Measurements from ENCODE around the gene N4BP2L2. TPM values are rescaled to one million over a fixed set of nuclear protein-coding genes. Genes with fewer than 3 reads are reported as not detected.

N4BP2L2 gene
- polyA plus RNA-seq, 1 donor (not counting 4 experiments of a cell fraction or from before 2014, with no cell fraction given) = 75.4 TPM

- Histone ChIP-seq H3K4me2 (ENCODE audit: control insufficient read depth, extremely low read depth, insufficient read depth, low read depth, low read length) (peak overlapping the region; percentile 76), H3K9me1 (ENCODE audit: control insufficient read depth, extremely low read depth, insufficient read depth, low read length) (no peaks in the 10 kb centered on the region), H3K27ac (ENCODE audit: control insufficient read depth, insufficient read depth, low read length) (no peak overlapping the region), H3K4me3 (ENCODE audit: control insufficient read depth in 2 of 3, extremely low read depth in 1 of 3, insufficient read depth in 2 of 3, low read depth in 1 of 3, low read length in 3 of 3) (peak overlapping the region in 1 of 3 experiments; percentile 56), H3K9ac (ENCODE audit: control insufficient read depth, extremely low read depth, insufficient read depth, low read length) (no peak overlapping the region), H3K9me3 (ENCODE audit: control insufficient read depth, low read depth, low read length) (no peaks in the 10 kb centered on the region), H3K79me2 (ENCODE audit: control insufficient read depth, insufficient read depth, low read length) (no peaks in the 10 kb centered on the region), H2AFZ (ENCODE audit: control insufficient read depth, low read length) (peak overlapping the region; percentile 10), H3K27me3 (ENCODE audit: control insufficient read depth, extremely low read depth, insufficient read depth, low read length) (no peaks in the 10 kb centered on the region), H3K4me1 (ENCODE audit: control insufficient read depth, extremely low read depth, insufficient read depth, low read length) (peaks cover 25% of the 10 kb centered on the region), H4K20me1 (ENCODE audit: control insufficient read depth, extremely low read depth, insufficient read depth, low read length) (no peaks in the 10 kb centered on the region), H3K36me3 (ENCODE audit: control insufficient read depth in 2 of 2, extremely low read depth in 1 of 2, insufficient read depth in 2 of 2, low read length in 2 of 2) (peaks cover 3 to 10% of the 10 kb centered on the region in 2 experiments)
- DNase-seq (ENCODE audit: low read depth, low spot score) = no peak
- TF ChIP-seq EZH2 (IDR thresholded peaks at IDR 0.05; ENCODE audit: low read length) (no peak), CTCF (optimal IDR thresholded peaks at IDR 0.05 in 1 of 3, IDR thresholded peaks at IDR 0.05 in 1 of 3, conservative IDR thresholded peaks at IDR 0.05 in 1 of 3; ENCODE audit: extremely low read depth in 1 of 3, insufficient read depth in 2 of 3, low read length in 3 of 3) (no peak)
- dilution Hi-C loops (cut with MboI; ENCODE audit: extremely low pct_ligation_motif_present, low sequenced_read_pairs) = no loop called here
- no peak for FAIRE-seq
Measured at GRCh38 chr13:32428581-32429432, 109.8 kb downstream of the N4BP2L2 start.

GRCh38 chr13:32427852-32428580, 110.6 kb downstream of the N4BP2L2 start, which contains the start of gene N4BP2L1:
Gene N4BP2L1, minus strand, starts transcription at chr13:32428130. Its CDS starts 48 bp downstream, at chr13:32428082.
- H3K27ac ChIP-seq (ENCODE audit: control insufficient read depth, insufficient read depth, low read length) = no peak within 1 kb of the TSS
- no peak for TF ChIP-seq EZH2 (IDR thresholded peaks at IDR 0.05; ENCODE audit: low read length)
- no peak for TF ChIP-seq CTCF (optimal IDR thresholded peaks at IDR 0.05 in 1 of 3, IDR thresholded peaks at IDR 0.05 in 1 of 3, conservative IDR thresholded peaks at IDR 0.05 in 1 of 3; ENCODE audit: extremely low read depth in 1 of 3, insufficient read depth in 2 of 3, low read length in 3 of 3)
- H3K9me1 ChIP-seq (ENCODE audit: control insufficient read depth, extremely low read depth, insufficient read depth, low read length) = no peaks in the 10 kb centered on the region
- H4K20me1 ChIP-seq (ENCODE audit: control insufficient read depth, extremely low read depth, insufficient read depth, low read length) = no peaks in the 10 kb centered on the region
- no peaks in the 10 kb centered on the region for H3K27me3 ChIP-seq (ENCODE audit: control insufficient read depth, extremely low read depth, insufficient read depth, low read length)
- no peaks in the 10 kb centered on the region for H3K9me3 ChIP-seq (ENCODE audit: control insufficient read depth, low read depth, low read length)
- no peaks in the 10 kb centered on the region for H3K79me2 ChIP-seq (ENCODE audit: control insufficient read depth, insufficient read depth, low read length)
- H3K9ac ChIP-seq (ENCODE audit: control insufficient read depth, extremely low read depth, insufficient read depth, low read length) = peak within 1 kb of the TSS; percentile 56
- H3K36me3 ChIP-seq (ENCODE audit: control insufficient read depth in 2 of 2, extremely low read depth in 1 of 2, insufficient read depth in 2 of 2, low read length in 2 of 2) = peaks cover 3 to 10% of the 10 kb centered on the region in 2 experiments
- no peak for DNase-seq (ENCODE audit: low read depth, low spot score)
- H3K4me3 ChIP-seq (ENCODE audit: control insufficient read depth in 2 of 3, extremely low read depth in 1 of 3, insufficient read depth in 2 of 3, low read depth in 1 of 3, low read length in 3 of 3) = peak within 1 kb of the TSS; percentile 29 to 63 (median 56)
- FAIRE-seq = no peak
- dilution Hi-C loops (cut with MboI; ENCODE audit: extremely low pct_ligation_motif_present, low sequenced_read_pairs) = no loop called here
- peak within 1 kb of the TSS; percentile 76 for H3K4me2 ChIP-seq (ENCODE audit: control insufficient read depth, extremely low read depth, insufficient read depth, low read depth, low read length)
- H3K4me1 ChIP-seq (ENCODE audit: control insufficient read depth, extremely low read depth, insufficient read depth, low read length) = peaks cover 25% of the 10 kb centered on the region
- peak within 1 kb of the TSS; percentile 80 for H2AFZ ChIP-seq (ENCODE audit: control insufficient read depth, low read length)

Measured in keratinocyte (primary cell).